ENCODE measurements around the gene GPR155. TPM values are rescaled to one million over a fixed set of nuclear protein-coding genes. Genes with fewer than 3 reads are reported as not detected.

GPR155 gene
- total and polyA plus RNA-seq, 2 of the 4 experiments (the other 2 are of a cell fraction): 2.3 to 3.4 TPM

GRCh38 chr2:174395969-174396630 is 90.7 kb downstream of the GPR155 start:
- ATAC-seq (ENCODE audit: low read depth): peak; percentile 30
- dilution Hi-C loops (cut with HindIII; ENCODE audit: low sequenced_read_pairs, unreplicated experiment): no loop called here
- BruUV-seq (replicated peaks): TSS peak; percentile 75

More at GRCh38 chr2:174395969-174396630, 90.7 kb downstream of the GPR155 start:
- no peak overlapping the region for H2BK15ac ChIP-seq (ENCODE audit: low read depth, low read length)
- intact Hi-C loops (cut with micrococcal nuclease): no loop called here
- no peak overlapping the region; the same call in 1 of the 2 replicates for H3K27ac ChIP-seq (ENCODE audit: insufficient read depth, low read length)
- H3K4me2 ChIP-seq (ENCODE audit: low read depth, low read length): peak overlapping the region; percentile 97
- H3K4me3 ChIP-seq (ENCODE audit: insufficient read depth, low read depth, low read length): peak overlapping the region; percentile 93
- WGBS, 2 experiments (ENCODE audit: extremely low coverage in 2 of 2, insufficient read length in 1 of 2): 16% methylated on average over 14 of the region's 27 CpGs; no CpG with 5 or more reads in 1 of the 2 experiments
- H3K9ac ChIP-seq (ENCODE audit: low read depth, low read length): peak overlapping the region; percentile 99
- no peaks in the 10 kb centered on the region for H3K9me1 ChIP-seq (ENCODE audit: insufficient read depth, low read length)
- in situ Hi-C loops (cut with MboI; ENCODE audit: low sequenced_read_pairs): no loop called here
- H2BK20ac ChIP-seq (ENCODE audit: low read depth, low read length): no peak overlapping the region
- peaks cover 2% of the 10 kb centered on the region; the same call in 1 of the 2 replicates for H3K4me1 ChIP-seq (ENCODE audit: control insufficient read depth, insufficient read depth, low read length)
- peak overlapping the region; percentile 97 for H2AFZ ChIP-seq (replicated peaks; ENCODE audit: low read length, poor library complexity)
- no peak for TF ChIP-seq MAZ (IDR thresholded peaks at IDR 0.05; ENCODE audit: borderline replicate concordance, low read depth, low read length)
- TF ChIP-seq RAD21 (IDR thresholded peaks at IDR 0.05; ENCODE audit: low read length): no peak
- TF ChIP-seq FOS (IDR thresholded peaks at IDR 0.05; ENCODE audit: low read depth, low read length): no peak
- no peak overlapping the region for H2BK120ac ChIP-seq (ENCODE audit: low read depth, low read length)
- H3K36me3 ChIP-seq (ENCODE audit: control insufficient read depth, insufficient read depth, low read length): no peaks in the 10 kb centered on the region
- peaks cover 7 to 28% of the 10 kb centered on the region in 2 experiments for H3K79me1 ChIP-seq (ENCODE audit: low read depth in 1 of 2, low read length in 2 of 2)
- peak overlapping the region; percentile 70 for H3K23ac ChIP-seq (ENCODE audit: low read depth, low read length)
- POLR2A ChIA-PET (ENCODE audit: unreplicated experiment): no interaction called here
- 0 out of 2 replicates have a peak overlapping the region, but pooled peaks have one; percentile 47 for H3K56ac ChIP-seq (ENCODE audit: extremely low read depth, insufficient read depth, low read length)
- H2AK5ac ChIP-seq (ENCODE audit: low read depth, low read length): no peak overlapping the region
- H4K8ac ChIP-seq (ENCODE audit: low read depth in 2 of 2, low read length in 2 of 2): peak overlapping the region; percentile 31 to 96
- H2BK5ac ChIP-seq (ENCODE audit: low read depth, low read length, poor library complexity, severe bottlenecking): no peak overlapping the region
- H4K5ac ChIP-seq (ENCODE audit: low read depth, low read length): peak overlapping the region; percentile 78
- CTCF ChIA-PET: interaction anchor here (1.1 kb wide), 1 partner anchor 9 kb away, joined by 3 read pairs; no protein-coding TSS in a partner anchor
- H3K9me3 ChIP-seq (ENCODE audit: control insufficient read depth, insufficient read depth, low read length): no peaks in the 10 kb centered on the region
- H4K91ac ChIP-seq (ENCODE audit: insufficient read depth, low read depth, low read length): no peak overlapping the region; the same call in 1 of the 2 replicates
- H2AK9ac ChIP-seq (replicated peaks; ENCODE audit: low read depth, low read length, poor library complexity): peak overlapping the region; percentile 89
- DNase-seq: peak; percentile 13
- no peaks in the 10 kb centered on the region for H4K20me1 ChIP-seq (ENCODE audit: insufficient read depth, low read length)
- H3K27me3 ChIP-seq (ENCODE audit: control insufficient read depth, insufficient read depth, low read length): no peaks in the 10 kb centered on the region
- H3K4ac ChIP-seq (ENCODE audit: low read depth, low read length): no peak overlapping the region
- H3K18ac ChIP-seq (ENCODE audit: low read depth, low read length): no peak overlapping the region
- H3K14ac ChIP-seq (replicated peaks; ENCODE audit: low read depth, low read length): no peak overlapping the region

All from IMR-90 (cell line).